GM18909 (cell line): ENCODE data around the gene C4B.
"Not testable (repeated sequence)": the region's sequence is repeated elsewhere in the genome, so short reads cannot be mapped to it uniquely, and the experiment has no call there.

Experiments used
- ATAC-seq: cut with Tn5 transposase; IDR thresholded peaks from one replicate; pipeline ENCODE4 v1.9.1; 2021; ENCODE audit warnings: mild to moderate bottlenecking; ENCODE audit not compliant: unreplicated experiment, poor library complexity

The C4B gene

DNA sequence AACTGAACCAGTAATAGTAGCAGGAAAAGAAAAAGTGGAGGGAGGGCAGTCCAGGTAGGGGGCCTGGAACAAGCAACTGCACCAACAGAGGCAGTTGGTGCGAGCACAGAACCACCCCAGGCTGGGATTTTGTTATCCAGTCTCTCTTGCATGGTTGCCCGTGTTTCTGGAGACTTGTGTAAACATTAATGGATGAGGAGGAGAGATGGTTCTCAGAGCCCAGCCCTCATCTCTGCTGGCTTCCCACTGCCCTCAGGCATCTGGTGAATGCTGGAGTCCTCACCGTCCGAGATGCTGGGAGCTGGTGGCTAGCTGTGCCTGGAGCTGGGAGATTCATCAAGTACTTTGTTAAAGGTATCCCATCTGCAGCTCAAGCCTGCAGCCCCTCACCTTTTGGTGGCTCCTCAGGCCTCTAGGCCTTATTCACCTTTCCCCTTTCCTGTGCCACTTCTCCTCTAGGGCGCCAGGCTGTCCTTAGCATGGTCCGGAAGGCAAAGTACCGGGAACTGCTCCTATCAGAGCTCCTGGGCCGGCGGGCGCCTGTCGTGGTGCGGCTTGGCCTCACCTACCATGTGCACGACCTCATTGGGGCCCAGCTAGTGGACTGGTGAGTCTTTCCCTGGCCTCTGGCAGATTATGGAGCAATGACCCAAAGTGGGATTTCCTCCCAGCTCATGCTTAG lies 34.3 kb upstream of the C4B start:
- not testable (repeated sequence) for ATAC-seq

DNA sequence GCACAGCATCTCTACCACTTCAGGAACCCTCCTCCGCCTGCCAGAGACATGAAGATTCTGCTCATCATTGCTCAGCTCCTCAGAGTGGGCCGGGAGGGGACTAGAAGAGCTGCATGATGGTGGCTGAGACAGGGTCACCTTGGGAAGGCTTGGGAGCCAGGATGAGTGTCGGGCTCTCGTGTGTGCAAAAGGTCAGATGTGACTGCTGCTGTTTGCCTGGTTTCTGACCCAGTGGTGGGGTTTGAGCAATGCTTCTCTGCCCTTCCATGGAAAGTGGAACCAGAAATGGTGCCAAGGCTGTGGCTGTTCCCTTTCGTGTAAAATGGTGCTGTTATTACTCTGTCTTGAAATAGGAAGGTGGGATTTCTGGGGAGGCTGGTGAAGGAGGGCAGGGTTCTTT lies 33.6 kb upstream of the C4B start:
- ATAC-seq: not testable (repeated sequence)

DNA sequence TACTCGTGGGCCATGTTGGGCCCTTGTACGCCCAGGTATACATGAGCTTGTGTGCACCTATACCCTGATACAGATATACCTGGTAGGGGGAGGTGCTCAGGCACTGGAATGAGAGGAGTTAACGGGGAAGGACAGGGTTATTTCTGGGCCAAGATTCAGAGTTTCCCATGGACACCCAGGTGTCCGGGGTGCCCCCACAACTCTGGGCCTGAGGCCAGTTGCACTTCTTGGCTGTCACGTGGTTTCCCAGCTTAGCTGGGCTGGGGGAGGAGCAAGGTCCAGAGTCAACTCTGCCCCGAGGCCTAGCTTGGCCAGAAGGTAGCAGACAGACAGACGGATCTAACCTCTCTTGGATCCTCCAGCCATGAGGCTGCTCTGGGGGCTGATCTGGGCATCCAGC lies 32.9 kb upstream of the C4B start, which contains the start of gene C4A:
Gene C4A, plus strand, starts transcription at position 314 of the 400 bp plus-strand sequence. Its CDS starts 51 bp downstream, at position 365.
- ATAC-seq: not testable (repeated sequence)

DNA sequence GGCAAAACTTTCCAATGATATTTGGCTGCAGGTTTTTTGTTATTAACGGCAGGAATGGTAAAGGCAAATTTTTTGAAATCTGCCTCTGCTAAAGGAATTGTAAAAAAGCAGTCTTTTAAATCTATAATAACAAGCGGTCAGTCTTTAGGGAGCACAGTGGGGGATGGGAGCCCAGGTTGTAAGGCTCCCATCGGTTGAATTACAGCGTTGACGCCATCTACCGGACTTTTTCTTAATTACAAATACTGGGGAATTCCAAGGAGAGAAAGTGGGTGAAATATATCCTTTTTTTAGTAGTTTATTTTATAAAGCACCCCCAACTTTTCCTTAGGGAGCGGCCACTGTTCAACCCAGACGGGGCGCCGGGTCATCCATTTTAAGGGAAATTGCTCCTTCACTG lies 25.2 kb upstream of the C4B start:
- not testable (repeated sequence) for ATAC-seq

DNA sequence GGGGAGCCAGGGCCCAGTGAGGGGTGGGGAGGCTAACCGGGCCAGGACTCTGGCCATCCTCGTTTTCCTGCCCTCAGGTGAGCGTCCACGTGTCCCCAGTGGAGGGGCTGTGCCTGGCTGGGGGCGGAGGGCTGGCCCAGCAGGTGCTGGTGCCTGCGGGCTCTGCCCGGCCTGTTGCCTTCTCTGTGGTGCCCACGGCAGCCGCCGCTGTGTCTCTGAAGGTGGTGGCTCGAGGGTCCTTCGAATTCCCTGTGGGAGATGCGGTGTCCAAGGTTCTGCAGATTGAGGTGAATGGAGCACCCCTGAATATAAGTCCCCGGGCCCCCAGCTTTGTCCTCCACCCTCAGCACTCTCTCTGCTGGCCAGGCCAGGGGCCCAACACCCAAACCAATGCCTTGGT lies 20.2 kb upstream of the C4B start:
- ATAC-seq: not testable (repeated sequence)

DNA sequence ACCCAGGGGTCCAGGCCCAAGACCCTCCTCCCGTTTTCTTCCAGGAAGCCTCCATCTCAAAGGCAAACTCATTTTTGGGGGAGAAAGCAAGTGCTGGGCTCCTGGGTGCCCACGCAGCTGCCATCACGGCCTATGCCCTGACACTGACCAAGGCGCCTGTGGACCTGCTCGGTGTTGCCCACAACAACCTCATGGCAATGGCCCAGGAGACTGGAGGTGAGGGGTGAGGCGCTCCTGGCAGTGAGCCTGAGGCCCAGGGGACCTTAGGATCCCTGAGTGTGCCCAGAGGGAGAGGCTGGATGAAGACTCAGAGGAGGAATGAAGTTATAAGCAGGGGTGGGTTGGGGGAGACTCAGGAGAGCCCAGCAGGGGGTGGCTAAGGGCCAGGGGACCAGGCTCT lies 18.2 kb upstream of the C4B start:
- not testable (repeated sequence) for ATAC-seq

DNA sequence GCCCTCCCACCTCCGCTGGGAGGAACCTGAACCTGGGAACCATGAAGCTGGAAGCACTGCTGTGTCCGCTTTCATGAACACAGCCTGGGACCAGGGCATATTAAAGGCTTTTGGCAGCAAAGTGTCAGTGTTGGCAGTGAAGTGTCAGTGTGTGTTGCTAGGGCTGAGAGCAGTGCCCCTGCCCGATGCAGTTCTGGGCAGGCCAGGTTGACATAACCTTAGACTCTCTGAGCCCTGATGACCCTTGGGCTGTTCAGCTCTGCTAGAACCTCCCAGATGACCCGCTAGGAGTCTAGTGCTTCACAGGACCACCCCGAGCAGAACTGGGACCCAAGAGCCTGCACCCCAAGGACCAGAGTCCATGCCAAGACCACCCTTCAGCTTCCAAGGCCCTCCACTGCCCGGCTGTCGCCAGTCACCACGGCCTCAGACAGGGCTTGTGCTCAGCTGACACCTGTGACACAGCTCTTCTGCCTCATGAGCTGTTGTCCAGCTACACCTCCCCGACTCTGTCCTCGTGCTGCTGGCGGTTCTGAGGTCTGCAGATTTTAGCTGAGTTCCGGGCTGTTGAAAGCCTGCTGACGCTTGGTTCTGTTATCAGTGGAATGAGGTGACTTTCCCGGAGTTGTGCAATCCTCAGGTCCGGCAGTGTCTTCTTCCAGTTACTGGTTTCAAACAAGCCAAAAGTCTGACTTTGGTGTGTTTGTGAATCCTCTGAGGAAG lies 11.9 kb upstream of the C4B start:
- ATAC-seq: not testable (repeated sequence)

DNA sequence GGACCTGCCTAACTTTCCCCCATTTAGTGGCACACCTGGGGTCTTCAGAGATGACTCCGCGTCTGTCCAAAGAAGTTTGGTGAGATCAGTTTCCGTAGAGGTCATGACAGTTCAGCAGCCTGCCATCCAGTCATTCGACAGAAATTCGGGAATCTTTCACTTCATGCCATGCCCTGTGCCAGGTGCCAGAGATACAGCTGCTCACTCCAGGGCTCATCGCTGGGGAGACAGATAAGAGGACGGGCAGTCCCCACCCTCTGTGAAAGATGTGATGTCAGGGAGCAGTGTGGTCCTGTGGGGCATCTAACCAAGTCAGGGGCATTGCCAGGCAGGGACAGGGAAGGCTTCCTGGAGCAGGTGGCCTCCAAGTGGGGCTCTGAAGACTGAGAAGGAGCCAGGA lies 11.3 kb upstream of the C4B start:
- not testable (repeated sequence) for ATAC-seq

DNA sequence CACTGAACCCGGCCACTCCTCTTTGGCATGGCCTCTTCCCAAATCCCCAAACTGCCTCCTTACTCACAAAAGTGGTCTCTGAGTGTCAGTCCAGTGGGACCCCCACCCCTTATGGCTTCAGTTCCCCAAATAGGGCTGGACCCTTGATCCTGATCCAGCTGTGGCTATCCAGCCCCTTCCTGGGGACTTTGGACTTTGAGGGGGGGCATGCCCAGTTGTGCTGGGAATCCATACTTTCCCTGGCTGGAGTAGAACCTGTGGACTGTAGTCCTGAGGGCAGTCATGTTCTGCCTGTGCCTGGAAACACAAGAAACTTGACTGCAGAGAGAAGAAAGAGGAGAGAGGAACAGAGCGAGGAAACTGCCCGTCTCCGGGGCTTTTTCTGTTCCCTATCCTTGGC lies 10.2 kb upstream of the C4B start:
- ATAC-seq: not testable (repeated sequence)

DNA sequence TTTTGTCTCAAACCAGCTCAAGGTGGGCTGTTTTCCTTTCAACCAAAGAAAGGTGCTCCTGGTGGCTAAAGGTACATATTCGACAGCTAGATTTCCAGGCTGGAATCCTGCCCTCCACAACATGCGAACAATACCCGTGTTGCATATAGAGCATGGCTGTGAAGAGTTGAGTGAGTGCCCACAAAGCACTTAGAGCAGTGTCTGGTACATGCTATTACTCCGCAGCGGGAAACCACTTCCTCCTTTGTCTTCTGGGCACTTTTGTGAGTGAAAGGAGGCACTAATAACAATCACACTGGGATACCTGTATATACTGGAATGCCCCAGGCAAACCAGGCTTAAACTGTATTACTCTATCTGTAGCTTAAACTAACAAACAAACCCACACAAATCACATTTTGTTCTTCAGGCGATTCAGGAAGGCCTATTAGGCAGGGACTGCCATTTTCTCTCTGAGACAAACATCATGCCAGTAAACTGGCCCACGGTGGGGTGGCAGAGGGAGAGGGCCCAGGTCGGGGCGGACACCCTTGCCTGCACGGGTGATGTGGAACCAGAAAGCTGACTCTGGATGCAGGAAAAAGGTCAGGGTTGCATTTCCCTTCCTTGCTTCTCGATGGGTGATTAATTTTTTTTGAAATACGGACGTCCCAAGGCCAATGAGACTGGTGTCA lies 9.6 kb upstream of the C4B start:
- ATAC-seq: not testable (repeated sequence)

DNA sequence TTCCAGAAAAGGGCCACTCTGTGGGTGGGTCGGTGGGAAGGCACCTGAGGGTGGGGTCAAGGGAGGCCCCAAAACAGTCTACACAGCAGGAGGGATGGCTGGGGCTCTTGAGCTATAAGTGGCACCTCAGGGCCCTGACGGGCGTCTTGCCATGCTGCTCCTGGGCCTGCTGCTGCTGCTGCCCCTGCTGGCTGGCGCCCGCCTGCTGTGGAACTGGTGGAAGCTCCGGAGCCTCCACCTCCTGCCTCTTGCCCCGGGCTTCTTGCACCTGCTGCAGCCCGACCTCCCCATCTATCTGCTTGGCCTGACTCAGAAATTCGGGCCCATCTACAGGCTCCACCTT lies 9.1 kb upstream of the C4B start:
- not testable (repeated sequence) for ATAC-seq

DNA sequence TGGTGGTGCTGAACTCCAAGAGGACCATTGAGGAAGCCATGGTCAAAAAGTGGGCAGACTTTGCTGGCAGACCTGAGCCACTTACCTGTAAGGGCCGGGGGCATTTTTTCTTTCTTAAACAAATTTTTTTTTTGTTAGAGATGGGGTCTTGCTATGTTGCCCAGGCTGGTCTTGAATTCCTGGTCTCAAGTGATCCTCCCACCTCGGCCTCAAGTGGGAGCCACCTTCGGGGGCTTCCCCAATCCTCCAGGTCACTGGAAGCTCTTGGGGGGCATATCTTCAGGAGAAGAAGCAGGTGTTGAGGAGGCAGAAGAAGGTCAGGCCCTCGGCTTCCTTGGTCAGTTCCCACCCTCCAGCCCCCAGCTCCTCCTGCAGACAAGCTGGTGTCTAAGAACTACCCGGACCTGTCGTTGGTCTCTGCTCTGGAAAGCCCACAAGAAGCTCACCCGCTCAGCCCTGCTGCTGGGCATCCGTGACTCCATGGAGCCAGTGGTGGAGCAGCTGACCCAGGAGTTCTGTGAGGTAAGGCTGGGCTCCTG lies 8.5 kb upstream of the C4B start:
- not testable (repeated sequence) for ATAC-seq

DNA sequence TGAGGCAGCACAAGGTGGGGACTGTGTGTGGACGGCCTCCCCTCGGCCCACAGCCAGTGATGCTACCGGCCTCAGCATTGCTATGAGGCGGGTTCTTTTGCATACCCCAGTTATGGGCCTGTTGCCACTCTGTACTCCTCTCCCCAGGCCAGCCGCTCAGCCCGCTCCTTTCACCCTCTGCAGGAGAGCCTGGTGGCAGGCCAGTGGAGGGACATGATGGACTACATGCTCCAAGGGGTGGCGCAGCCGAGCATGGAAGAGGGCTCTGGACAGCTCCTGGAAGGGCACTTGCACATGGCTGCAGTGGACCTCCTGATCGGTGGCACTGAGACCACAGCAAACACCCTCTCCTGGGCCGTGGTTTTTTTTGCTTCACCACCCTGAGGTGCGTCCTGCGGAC lies 7.5 kb upstream of the C4B start:
- not testable (repeated sequence) for ATAC-seq

DNA sequence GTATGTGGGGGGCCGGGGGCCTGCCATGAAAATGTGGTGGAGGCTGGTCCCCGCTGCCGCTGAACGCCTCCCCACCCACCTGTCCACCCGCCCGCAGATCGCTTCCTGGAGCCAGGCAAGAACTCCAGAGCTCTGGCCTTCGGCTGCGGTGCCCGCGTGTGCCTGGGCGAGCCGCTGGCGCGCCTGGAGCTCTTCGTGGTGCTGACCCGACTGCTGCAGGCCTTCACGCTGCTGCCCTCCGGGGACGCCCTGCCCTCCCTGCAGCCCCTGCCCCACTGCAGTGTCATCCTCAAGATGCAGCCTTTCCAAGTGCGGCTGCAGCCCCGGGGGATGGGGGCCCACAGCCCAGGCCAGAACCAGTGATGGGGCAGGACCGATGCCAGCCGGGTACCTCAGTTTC lies 6.6 kb upstream of the C4B start:
- not testable (repeated sequence) for ATAC-seq

DNA sequence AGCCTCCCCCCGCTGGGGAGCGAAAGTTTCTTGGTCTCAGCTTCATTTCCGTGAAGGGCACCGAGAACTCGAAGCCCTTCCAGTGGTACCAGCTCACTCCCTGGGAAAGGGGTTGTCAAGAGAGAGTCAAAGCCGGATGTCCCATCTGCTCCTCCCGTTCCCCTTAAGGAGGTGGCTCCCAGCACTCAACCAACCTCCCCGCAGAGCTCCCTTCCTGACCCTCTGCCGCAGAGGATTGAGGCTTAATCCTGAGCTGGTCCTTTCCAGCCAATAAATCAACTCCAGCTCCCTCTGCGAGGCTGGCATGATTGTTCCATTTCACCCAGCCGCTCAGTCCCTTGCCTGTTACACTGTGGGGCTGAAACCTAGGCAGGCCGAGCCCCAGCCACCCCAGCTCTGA lies 6.0 kb upstream of the C4B start:
- ATAC-seq: not testable (repeated sequence)

DNA sequence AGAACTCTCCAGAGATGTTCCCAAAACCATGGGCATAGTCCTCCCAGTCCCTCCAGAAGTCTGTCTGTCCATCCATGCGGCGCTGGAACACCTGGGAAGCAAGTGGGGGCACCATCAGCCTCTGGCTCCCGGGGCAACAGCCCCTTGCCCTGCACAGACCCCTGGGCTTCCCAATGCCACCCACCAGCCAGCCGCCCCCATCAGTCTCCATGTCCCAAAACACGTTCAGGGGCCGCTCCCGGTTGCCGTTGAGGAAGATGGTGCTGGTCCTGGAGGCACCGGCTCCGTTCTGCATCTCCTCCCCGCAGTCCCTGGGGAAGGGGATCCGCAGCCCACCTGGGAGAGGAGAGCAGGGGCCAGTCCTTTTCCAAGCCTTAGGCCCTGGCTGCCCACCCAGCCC lies 5.1 kb upstream of the C4B start:
- ATAC-seq: not testable (repeated sequence)

DNA sequence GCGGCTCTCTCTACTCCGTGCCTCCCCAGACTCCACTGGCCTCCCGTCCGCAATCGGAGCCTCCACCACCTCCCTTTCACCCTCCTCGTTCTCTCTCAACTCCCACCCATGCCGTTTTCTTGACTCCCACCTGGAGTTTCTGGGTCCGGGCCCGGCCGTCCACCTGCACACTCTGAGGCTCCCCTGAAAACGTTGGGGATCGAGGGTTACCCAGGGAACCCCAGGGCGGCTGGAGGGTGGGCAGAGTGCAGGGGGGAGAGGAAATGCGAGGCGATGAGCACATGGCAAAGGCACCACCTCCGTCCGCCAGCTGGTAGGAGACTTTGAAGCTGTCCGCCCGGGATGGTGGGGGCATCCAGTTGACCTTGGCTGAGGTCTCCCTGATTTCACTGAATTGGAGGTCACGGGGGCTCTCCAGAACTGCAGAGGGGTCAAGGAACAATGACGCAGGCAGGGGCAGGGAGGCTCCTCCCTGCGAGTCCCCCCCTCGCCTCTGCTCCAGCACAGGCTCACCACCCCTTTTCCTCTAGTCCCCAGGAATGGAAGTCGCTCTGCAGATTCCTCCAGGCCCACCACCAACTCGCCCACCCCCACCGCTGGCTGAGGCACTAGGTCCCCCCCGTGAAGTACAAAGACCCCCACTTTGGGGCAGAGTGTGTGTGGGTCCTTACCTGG lies 3.6 kb upstream of the C4B start:
- ATAC-seq: not testable (repeated sequence)

DNA sequence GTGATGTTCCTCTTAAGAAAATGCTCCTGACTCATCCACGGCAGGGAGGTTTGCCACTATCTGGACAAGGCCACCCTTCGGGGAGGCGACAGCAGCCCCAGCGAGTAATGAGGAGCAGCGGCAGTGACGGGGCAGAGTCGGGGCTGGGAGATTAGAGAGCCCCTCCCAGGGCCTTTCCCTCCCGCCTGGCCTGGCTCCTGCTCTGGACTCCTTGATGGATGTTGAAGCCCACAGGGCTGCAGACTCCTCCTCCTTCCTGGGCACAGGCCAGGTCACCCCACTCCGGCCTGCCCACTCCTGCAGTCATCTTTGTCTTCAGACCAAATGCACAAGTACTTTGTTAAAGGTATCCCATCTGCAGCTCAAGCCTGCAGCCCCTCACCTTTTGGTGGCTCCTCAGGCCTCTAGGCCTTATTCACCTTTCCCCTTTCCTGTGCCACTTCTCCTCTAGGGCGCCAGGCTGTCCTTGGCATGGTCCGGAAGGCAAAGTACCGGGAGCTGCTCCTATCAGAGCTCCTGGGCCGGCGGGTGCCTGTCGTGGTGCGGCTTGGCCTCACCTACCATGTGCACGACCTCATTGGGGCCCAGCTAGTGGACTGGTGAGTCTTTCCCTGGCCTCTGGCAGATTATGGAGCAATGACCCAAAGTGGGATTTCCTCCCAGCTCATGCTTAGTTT lies 1.5 kb upstream of the C4B start:
- not testable (repeated sequence) for ATAC-seq

DNA sequence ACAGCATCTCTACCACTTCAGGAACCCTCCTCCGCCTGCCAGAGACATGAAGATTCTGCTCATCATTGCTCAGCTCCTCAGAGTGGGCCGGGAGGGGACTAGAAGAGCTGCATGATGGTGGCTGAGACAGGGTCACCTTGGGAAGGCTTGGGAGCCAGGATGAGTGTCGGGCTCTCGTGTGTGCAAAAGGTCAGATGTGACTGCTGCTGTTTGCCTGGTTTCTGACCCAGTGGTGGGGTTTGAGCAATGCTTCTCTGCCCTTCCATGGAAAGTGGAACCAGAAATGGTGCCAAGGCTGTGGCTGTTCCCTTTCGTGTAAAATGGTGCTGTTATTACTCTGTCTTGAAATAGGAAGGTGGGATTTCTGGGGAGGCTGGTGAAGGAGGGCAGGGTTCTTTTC lies 857 bp upstream of the C4B start:
- not testable (repeated sequence) for ATAC-seq

DNA sequence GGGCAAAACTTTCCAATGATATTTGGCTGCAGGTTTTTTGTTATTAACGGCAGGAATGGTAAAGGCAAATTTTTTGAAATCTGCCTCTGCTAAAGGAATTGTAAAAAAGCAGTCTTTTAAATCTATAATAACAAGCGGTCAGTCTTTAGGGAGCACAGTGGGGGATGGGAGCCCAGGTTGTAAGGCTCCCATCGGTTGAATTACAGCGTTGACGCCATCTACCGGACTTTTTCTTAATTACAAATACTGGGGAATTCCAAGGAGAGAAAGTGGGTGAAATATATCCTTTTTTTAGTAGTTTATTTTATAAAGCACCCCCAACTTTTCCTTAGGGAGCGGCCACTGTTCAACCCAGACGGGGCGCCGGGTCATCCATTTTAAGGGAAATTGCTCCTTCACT lies 7.5 kb downstream of the C4B start:
- not testable (repeated sequence) for ATAC-seq
